Fibroblast of lung (primary cell): ENCODE results near the gene PHACTR2. TPM values are rescaled to one million over a fixed set of nuclear protein-coding genes. Genes with fewer than 3 reads are reported as not detected.

Experiments used
- DNase-seq, 2 donors: peaks; one replicate each; pipeline versions ENCODE4 v3.0.0 to v3.0.0-alpha.2; 2010; ENCODE audit warnings: low read depth in 2 of 2
- H2AFZ ChIP-seq: 2 replicates; pipeline ENCODE4 v1.5.1; 2012; ENCODE audit warnings: low read length, control low read depth, inconsistent platforms
- H3K27ac ChIP-seq: 2 replicates; pipeline ENCODE4 v1.5.1; 2011; ENCODE audit warnings: low read length, control low read depth; ENCODE audit not compliant: insufficient read depth
- H3K27me3 ChIP-seq: 2 replicates; pipeline ENCODE4 v1.5.1; 2011; ENCODE audit warnings: mild to moderate bottlenecking, low read length; ENCODE audit not compliant: control insufficient read depth, insufficient read depth
- H3K36me3 ChIP-seq: 2 replicates; pipeline ENCODE4 v1.5.1; 2011; ENCODE audit warnings: low read length; ENCODE audit not compliant: control insufficient read depth, insufficient read depth
- H3K4me1 ChIP-seq: 2 replicates; pipeline ENCODE4 v1.5.1; 2011; ENCODE audit warnings: low read length; ENCODE audit not compliant: control insufficient read depth, insufficient read depth; ENCODE audit errors: extremely low read depth
- H3K4me2 ChIP-seq: 2 replicates; pipeline ENCODE4 v1.5.1; 2011; ENCODE audit warnings: low read length, control low read depth; ENCODE audit not compliant: insufficient read depth; ENCODE audit errors: extremely low read depth
- H3K4me3 ChIP-seq, 4 experiments: fragments of 200-600 bp in 1 of 4; sonication (generic) in 1 of 4; replicated peaks in 1 of 4; 2 replicates each; pipeline ENCODE4 v1.5.1; 2011 to 2016; ENCODE audit warnings: low read length in 4 of 4, low read depth in 3 of 4, mild to moderate bottlenecking in 3 of 4, control low read depth in 2 of 4, inconsistent platforms in 1 of 4, mixed read lengths in 1 of 4; ENCODE audit not compliant: insufficient read depth in 1 of 4; ENCODE audit errors: control extremely low read depth in 1 of 4
- H3K79me2 ChIP-seq: 2 replicates; pipeline ENCODE4 v1.5.1; 2012; ENCODE audit warnings: mild to moderate bottlenecking, low read length, inconsistent platforms; ENCODE audit not compliant: control insufficient read depth, insufficient read depth
- H3K9ac ChIP-seq: 2 replicates; pipeline ENCODE4 v1.5.1; 2011; ENCODE audit warnings: mild to moderate bottlenecking, low read length, control low read depth; ENCODE audit not compliant: insufficient read depth
- H3K9me3 ChIP-seq: 2 replicates; pipeline ENCODE4 v1.5.1; 2012; ENCODE audit warnings: low read depth, low read length; ENCODE audit not compliant: control insufficient read depth, insufficient read depth
- H4K20me1 ChIP-seq: 2 replicates; pipeline ENCODE4 v1.5.1; 2011; ENCODE audit warnings: low read length; ENCODE audit not compliant: control insufficient read depth, insufficient read depth; ENCODE audit errors: extremely low read depth
- CTCF ChIP-seq, 2 donors: IDR thresholded peaks in 1 of 2; conservative IDR thresholded peaks in 1 of 2; 1 replicate in 1 of 2; 2 replicates in 1 of 2; pipeline ENCODE4 v1.5.1; 2011 to 2012; ENCODE audit warnings: low read length in 2 of 2, control low read depth in 1 of 2, inconsistent platforms in 1 of 2, low read depth in 1 of 2, mild to moderate bottlenecking in 1 of 2
- EZH2 ChIP-seq: IDR thresholded peaks from 2 replicates; pipeline ENCODE4 v1.5.1; 2012; ENCODE audit warnings: low read length, control low read depth, mild to moderate bottlenecking; ENCODE audit errors: missing control alignments
- polyA plus RNA-seq, 2 donors: library from polyadenylated mRNA; depleted of rRNA in 1 of 2; stranded (reverse) in 1 of 2; unstranded in 1 of 2; fragments of >200 nt; gene quantifications; 2 replicates each; pipeline ENCODE4 v1.2.1, GENCODE V29; 2011 to 2012; ENCODE audit warnings: missing spikeins in 1 of 2
- total RNA-seq: library from RNA; depleted of rRNA; stranded (reverse); fragments of >200 nt; gene quantifications from 2 replicates; pipeline ENCODE4 v1.2.1, GENCODE V29; 2014

PHACTR2 gene
- total and polyA plus RNA-seq, 2 donors (not counting 1 experiment from before 2014, with no cell fraction given): 40.1 to 55.0 TPM

GRCh38 chr6:143673669-143674068, 4.1 kb upstream of the PHACTR2 start:
- peaks cover 10% of the 10 kb centered on the region for H3K4me1 ChIP-seq
- H3K79me2 ChIP-seq: no peaks in the 10 kb centered on the region
- H3K9ac ChIP-seq: no peak overlapping the region
- H2AFZ ChIP-seq: no peak overlapping the region
- H3K4me2 ChIP-seq: peak overlapping the region; percentile 35
- TF ChIP-seq CTCF (conservative IDR thresholded peaks at IDR 0.05 in 1 of 2, IDR thresholded peaks at IDR 0.05 in 1 of 2; ENCODE audit: low read depth in 1 of 2, low read length in 2 of 2) (no peak), EZH2 (no peak)
- DNase-seq: peak in 1 of 2 donors; percentile 87
- no peaks in the 10 kb centered on the region for H4K20me1 ChIP-seq
- no peaks in the 10 kb centered on the region for H3K27me3 ChIP-seq
- no peak overlapping the region for H3K4me3 ChIP-seq
- H3K27ac ChIP-seq: no peak overlapping the region
- H3K9me3 ChIP-seq: no peaks in the 10 kb centered on the region
- H3K36me3 ChIP-seq: no peaks in the 10 kb centered on the region

- TF ChIP-seq EZH2 (no peak), CTCF (conservative IDR thresholded peaks at IDR 0.05 in 1 of 2, IDR thresholded peaks at IDR 0.05 in 1 of 2; ENCODE audit: low read depth in 1 of 2, low read length in 2 of 2) (no peak)
- Histone ChIP-seq H2AFZ (no peak overlapping the region), H3K4me1 (peaks cover 10% of the 10 kb centered on the region), H3K79me2 (peaks cover 8% of the 10 kb centered on the region), H4K20me1 (no peaks in the 10 kb centered on the region), H3K27ac (no peak overlapping the region), H3K27me3 (no peaks in the 10 kb centered on the region), H3K4me3 (no peak overlapping the region), H3K9me3 (no peaks in the 10 kb centered on the region), H3K4me2 (no peak overlapping the region), H3K36me3 (no peaks in the 10 kb centered on the region), H3K9ac (no peak overlapping the region)
- DNase-seq: peak in 1 of 2 donors; percentile 35
Measured at GRCh38 chr6:143674483-143675381, 3.0 kb upstream of the PHACTR2 start.

- no peak for DNase-seq
- H2AFZ ChIP-seq: no peak overlapping the region
- no peaks in the 10 kb centered on the region for H3K9me3 ChIP-seq
- H3K79me2 ChIP-seq: peaks cover 15% of the 10 kb centered on the region
- no peaks in the 10 kb centered on the region for H4K20me1 ChIP-seq
- H3K4me3 ChIP-seq: no peak overlapping the region
- H3K27ac ChIP-seq: no peak overlapping the region
- no peak for TF ChIP-seq EZH2
- no peak for TF ChIP-seq CTCF (conservative IDR thresholded peaks at IDR 0.05 in 1 of 2, IDR thresholded peaks at IDR 0.05 in 1 of 2; ENCODE audit: low read depth in 1 of 2, low read length in 2 of 2)
- no peak overlapping the region for H3K4me2 ChIP-seq
- H3K36me3 ChIP-seq: no peaks in the 10 kb centered on the region
- peaks cover 10% of the 10 kb centered on the region for H3K4me1 ChIP-seq
- H3K9ac ChIP-seq: no peak overlapping the region
- H3K27me3 ChIP-seq: no peaks in the 10 kb centered on the region
Measured at GRCh38 chr6:143675382-143675900, 2.3 kb upstream of the PHACTR2 start.
